NK-92 (cell line): ENCODE measurements around the gene PPP1R1B.

Experiments used
- DNase-seq: peaks from one replicate; lab custom pipeline; 2025; ENCODE audit not compliant: unreplicated experiment; lab: John Stamatoyannopoulos, UW

The PPP1R1B gene

GRCh38 chr17:39614545-39615157 lies 12.1 kb upstream of the PPP1R1B start:
- DNase-seq, result no peak

GRCh38 chr17:39615434-39615833 lies 11.3 kb upstream of the PPP1R1B start:
- DNase-seq, result no peak

GRCh38 chr17:39617100-39617445 lies 9.7 kb upstream of the PPP1R1B start:
- no peak for DNase-seq

- DNase-seq, result no peak
Observed at GRCh38 chr17:39617446-39618245, 9.1 kb upstream of the PPP1R1B start.

- no peak for DNase-seq
Observed at GRCh38 chr17:39618246-39618913, 8.4 kb upstream of the PPP1R1B start.

- DNase-seq, result no peak
Observed at GRCh38 chr17:39618956-39619785, 7.6 kb upstream of the PPP1R1B start.

GRCh38 chr17:39619786-39620101 lies 7.0 kb upstream of the PPP1R1B start:
- no peak for DNase-seq

- no peak for DNase-seq
Observed at GRCh38 chr17:39621523-39622379, 5.0 kb upstream of the PPP1R1B start.

- DNase-seq, result no peak
Observed at GRCh38 chr17:39622380-39623006, 4.3 kb upstream of the PPP1R1B start.

- no peak for DNase-seq
Observed at GRCh38 chr17:39623356-39623950, 3.3 kb upstream of the PPP1R1B start.

GRCh38 chr17:39624313-39624712 lies 2.4 kb upstream of the PPP1R1B start:
- no peak for DNase-seq

- DNase-seq, result no peak
Observed at GRCh38 chr17:39625198-39625785, 1.5 kb upstream of the PPP1R1B start.

- DNase-seq, result no peak
Observed at GRCh38 chr17:39627047-39627711, 427 bp downstream of the PPP1R1B start.

- no peak for DNase-seq
Observed at GRCh38 chr17:39627712-39628516, 1.2 kb downstream of the PPP1R1B start.

GRCh38 chr17:39628655-39629493 lies 2.1 kb downstream of the PPP1R1B start:
- no peak for DNase-seq

GRCh38 chr17:39629494-39629880 lies 2.7 kb downstream of the PPP1R1B start:
- no peak for DNase-seq

GRCh38 chr17:39629898-39630297 lies 3.1 kb downstream of the PPP1R1B start:
- DNase-seq, result no peak
